Measurements from ENCODE around the gene SLC18A3. TPM values are rescaled to one million over a fixed set of nuclear protein-coding genes. Genes with fewer than 3 reads are reported as not detected.

The SLC18A3 gene
- total RNA-seq, 4 donors from 2014 or later = 0.27 to 1.5 TPM; not detected in 2

DNA sequence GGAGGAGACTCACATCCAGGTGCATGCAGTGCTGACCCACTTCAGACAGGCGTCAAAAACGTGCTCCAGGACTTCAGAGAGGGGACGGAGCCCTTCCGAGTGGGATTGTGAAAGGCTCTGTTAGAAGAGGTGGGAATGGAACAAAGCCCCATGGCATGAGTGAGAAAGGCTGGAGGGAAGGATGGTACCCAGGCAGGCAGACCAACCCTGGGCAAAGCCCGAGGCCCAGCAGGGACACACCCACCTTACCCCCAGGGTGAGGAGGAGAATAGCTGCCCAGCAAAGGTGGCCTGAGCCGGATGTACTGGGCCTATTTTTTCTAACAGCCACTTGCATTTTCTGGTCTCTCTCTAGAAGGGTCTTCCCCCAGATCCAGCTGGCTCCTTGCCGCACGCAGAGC lies 18.5 kb downstream of the SLC18A3 start:
- Histone ChIP-seq H3K27ac (no peak overlapping the region), H3K27me3 (no peaks in the 10 kb centered on the region), H3K4me3 (no peak overlapping the region), H3K9me3 (no peaks in the 10 kb centered on the region), H3K4me1 (no peaks in the 10 kb centered on the region), H3K36me3 (no peaks in the 10 kb centered on the region)
- DNase-seq = no peak
- intact Hi-C loops (cut with DNase I; ENCODE audit: low total_unique reads) = no loop called here
- in situ Hi-C loops (cut with MboI; ENCODE audit: low pct_ligation_motif_present in 1 of 4, low pct_unique_long_range_greater_than_20kb in 1 of 4, low sequenced_read_pairs in 3 of 4) = no loop called here
- no peak for TF ChIP-seq POLR2AphosphoS5 (IDR thresholded peaks at IDR 0.05)
- TF ChIP-seq, protein P1, sequence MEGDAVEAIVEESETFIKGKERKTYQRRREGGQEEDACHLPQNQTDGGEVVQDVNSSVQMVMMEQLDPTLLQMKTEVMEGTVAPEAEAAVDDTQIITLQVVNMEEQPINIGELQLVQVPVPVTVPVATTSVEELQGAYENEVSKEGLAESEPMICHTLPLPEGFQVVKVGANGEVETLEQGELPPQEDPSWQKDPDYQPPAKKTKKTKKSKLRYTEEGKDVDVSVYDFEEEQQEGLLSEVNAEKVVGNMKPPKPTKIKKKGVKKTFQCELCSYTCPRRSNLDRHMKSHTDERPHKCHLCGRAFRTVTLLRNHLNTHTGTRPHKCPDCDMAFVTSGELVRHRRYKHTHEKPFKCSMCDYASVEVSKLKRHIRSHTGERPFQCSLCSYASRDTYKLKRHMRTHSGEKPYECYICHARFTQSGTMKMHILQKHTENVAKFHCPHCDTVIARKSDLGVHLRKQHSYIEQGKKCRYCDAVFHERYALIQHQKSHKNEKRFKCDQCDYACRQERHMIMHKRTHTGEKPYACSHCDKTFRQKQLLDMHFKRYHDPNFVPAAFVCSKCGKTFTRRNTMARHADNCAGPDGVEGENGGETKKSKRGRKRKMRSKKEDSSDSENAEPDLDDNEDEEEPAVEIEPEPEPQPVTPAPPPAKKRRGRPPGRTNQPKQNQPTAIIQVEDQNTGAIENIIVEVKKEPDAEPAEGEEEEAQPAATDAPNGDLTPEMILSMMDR (IDR thresholded peaks at IDR 0.05) = no peak
- TF ChIP-seq EP300 (IDR thresholded peaks at IDR 0.05; ENCODE audit: low read depth) = no peak
- no peak for TF ChIP-seq POLR2A (IDR thresholded peaks at IDR 0.05)
- WGBS, 2 donors (ENCODE audit: low coverage in 1 of 2) = 87 to 88% methylated on average over 4 to 8 of the region's 8 CpGs

DNA sequence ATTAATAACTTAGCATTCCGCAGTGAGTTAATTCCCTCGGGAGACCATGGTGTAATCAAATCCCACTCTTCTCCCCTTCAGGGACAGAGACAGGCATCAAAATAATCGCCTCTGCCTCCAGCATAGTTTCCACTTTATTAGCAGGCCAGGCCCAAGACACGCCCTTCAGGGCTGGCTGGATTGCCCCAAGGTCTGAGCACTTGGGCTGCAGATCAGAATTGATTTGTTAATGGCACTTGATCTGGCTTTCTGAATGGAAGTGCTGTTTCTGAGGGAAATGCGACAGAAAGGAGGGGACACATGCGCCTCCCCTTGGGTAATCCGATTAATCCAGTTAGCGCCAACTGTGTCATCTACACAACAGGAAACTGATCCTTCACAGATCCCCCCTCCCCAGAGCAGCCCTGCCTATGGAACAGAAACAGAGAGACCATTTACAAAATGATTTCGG lies 19.3 kb downstream of the SLC18A3 start:
- intact Hi-C loops (cut with DNase I; ENCODE audit: low total_unique reads) = no loop called here
- in situ Hi-C loops (cut with MboI; ENCODE audit: low pct_ligation_motif_present in 1 of 4, low pct_unique_long_range_greater_than_20kb in 1 of 4, low sequenced_read_pairs in 3 of 4) = no loop called here
- H3K9me3 ChIP-seq = no peaks in the 10 kb centered on the region
- H3K36me3 ChIP-seq = no peaks in the 10 kb centered on the region
- DNase-seq = no peak
- H3K4me3 ChIP-seq = no peak overlapping the region
- 46 to 70% methylated on average over 3 to 9 of the region's 9 CpGs for WGBS, 2 donors (ENCODE audit: low coverage in 1 of 2)
- TF ChIP-seq, protein P1 (IDR thresholded peaks at IDR 0.05) = no peak
- TF ChIP-seq POLR2AphosphoS5 (IDR thresholded peaks at IDR 0.05) (no peak), EP300 (IDR thresholded peaks at IDR 0.05; ENCODE audit: low read depth) (no peak), POLR2A (IDR thresholded peaks at IDR 0.05) (no peak)
- no peak overlapping the region for H3K27ac ChIP-seq
- no peaks in the 10 kb centered on the region for H3K4me1 ChIP-seq
- no peaks in the 10 kb centered on the region for H3K27me3 ChIP-seq

DNA sequence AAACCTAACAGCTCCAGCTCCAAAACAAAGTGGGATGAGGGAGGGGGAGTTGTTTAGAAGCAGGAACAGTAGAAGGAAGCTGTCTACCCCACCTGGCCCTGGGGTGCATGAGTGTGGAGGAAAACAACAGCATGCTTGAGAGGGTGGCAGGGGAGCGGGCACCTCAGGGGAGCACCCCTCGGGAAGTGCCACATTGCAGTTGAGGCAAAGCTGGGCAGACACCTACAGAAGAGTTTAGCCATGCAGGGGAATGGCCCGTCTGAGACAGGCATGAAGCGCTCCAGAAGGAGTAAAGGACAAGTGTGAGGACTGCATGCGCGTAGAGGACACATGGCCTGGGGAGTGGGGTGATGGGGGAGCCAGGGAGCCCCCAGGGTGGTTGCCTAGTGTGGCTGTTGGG lies 21.9 kb downstream of the SLC18A3 start:
- TF ChIP-seq EP300 (IDR thresholded peaks at IDR 0.05; ENCODE audit: low read depth) = no peak
- TF ChIP-seq, protein P1 (IDR thresholded peaks at IDR 0.05) = no peak
- no peak for TF ChIP-seq POLR2A (IDR thresholded peaks at IDR 0.05)
- no peak for TF ChIP-seq POLR2AphosphoS5 (IDR thresholded peaks at IDR 0.05)
- Histone ChIP-seq H3K9me3 (no peaks in the 10 kb centered on the region), H3K4me3 (no peak overlapping the region), H3K27ac (no peak overlapping the region), H3K27me3 (no peaks in the 10 kb centered on the region), H3K36me3 (no peaks in the 10 kb centered on the region), H3K4me1 (no peaks in the 10 kb centered on the region)
- no peak for DNase-seq
- in situ Hi-C loops (cut with MboI; ENCODE audit: low pct_ligation_motif_present in 1 of 4, low pct_unique_long_range_greater_than_20kb in 1 of 4, low sequenced_read_pairs in 3 of 4) (no loop called here), intact Hi-C loops (cut with DNase I; ENCODE audit: low total_unique reads) (no loop called here)
- WGBS, 2 donors (ENCODE audit: low coverage in 1 of 2) = 92% methylated on average over 6 of the region's 6 CpGs; no CpG with 5 or more reads in 1 of the 2 donors

DNA sequence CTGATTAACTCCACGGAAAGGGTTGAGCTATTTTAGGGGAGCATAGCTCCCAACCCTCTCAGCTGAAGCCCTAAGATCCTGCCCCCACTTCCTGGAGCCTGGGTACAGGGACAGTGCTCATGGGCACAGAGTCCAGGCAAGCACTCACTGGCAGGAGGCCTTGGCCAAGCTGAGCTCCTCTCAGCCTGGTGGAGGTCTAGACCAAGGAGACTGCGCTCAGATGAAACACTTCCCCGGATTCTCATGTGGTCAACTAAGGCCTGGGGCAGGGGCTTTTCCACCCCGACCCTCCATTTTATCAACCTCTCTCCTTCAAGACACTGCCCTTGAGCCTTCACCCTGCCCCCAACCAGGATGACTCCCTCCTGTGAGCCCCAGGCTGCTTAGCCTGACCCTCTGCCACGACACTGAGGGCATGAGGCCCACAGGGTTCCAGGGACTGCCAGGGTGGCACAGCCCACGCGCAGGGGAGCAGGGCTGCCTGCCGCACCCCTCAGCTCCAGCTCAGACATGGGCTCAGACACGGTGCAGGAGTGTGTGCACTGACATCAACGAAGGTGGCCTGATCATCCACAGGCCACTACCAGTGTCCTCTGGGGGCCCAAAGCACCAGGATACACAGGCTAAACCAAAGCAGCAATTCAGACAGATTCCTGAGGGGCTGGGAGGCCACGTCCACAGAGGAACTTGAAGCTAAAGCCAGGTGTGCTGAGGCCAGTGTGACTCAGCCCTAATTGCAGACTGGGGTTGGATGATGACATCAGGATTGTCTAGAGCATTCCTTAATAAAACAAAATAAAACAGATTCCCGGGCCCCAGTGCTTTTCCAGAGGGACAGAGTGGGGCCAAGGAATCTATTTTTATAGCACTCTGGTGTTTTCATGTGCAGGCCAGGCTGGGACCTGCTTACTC lies 22.6 kb downstream of the SLC18A3 start:
- Histone ChIP-seq H3K36me3 (no peaks in the 10 kb centered on the region), H3K9me3 (no peaks in the 10 kb centered on the region), H3K27me3 (no peaks in the 10 kb centered on the region), H3K27ac (no peak overlapping the region), H3K4me1 (no peaks in the 10 kb centered on the region), H3K4me3 (no peak overlapping the region)
- intact Hi-C loops (cut with DNase I; ENCODE audit: low total_unique reads) = no loop called here
- in situ Hi-C loops (cut with MboI; ENCODE audit: low pct_ligation_motif_present in 1 of 4, low pct_unique_long_range_greater_than_20kb in 1 of 4, low sequenced_read_pairs in 3 of 4) = no loop called here
- TF ChIP-seq POLR2A (IDR thresholded peaks at IDR 0.05) = no peak
- 20 to 41% methylated on average over 1 to 9 of the region's 12 CpGs for WGBS, 2 donors (ENCODE audit: low coverage in 1 of 2)
- no peak for DNase-seq

All from transverse colon (tissue), 4 donors.